H1 (cell line): ENCODE data around the gene ZNF785.

Experiments used
- BACH1 ChIP-seq: IDR thresholded peaks from 2 replicates; pipeline ENCODE4 v1.6.1; 2012; ENCODE audit warnings: low read length, improper control_type of control experiment
- CEBPB ChIP-seq: IDR thresholded peaks from 2 replicates; pipeline ENCODE4 v1.6.1; 2012; ENCODE audit warnings: low read depth, low read length
- CHD2 ChIP-seq: IDR thresholded peaks from 2 replicates; pipeline ENCODE4 v1.6.1; 2012; ENCODE audit warnings: low read length, improper control_type of control experiment
- CTCF ChIP-seq, 3 experiments: IDR thresholded peaks; 1 replicate in 2 of 3; 2 replicates in 1 of 3; pipeline versions ENCODE4 v1.5.1 to v1.6.1; 2011; ENCODE audit warnings: low read length in 3 of 3, mild to moderate bottlenecking in 3 of 3, inconsistent platforms in 2 of 3, low read depth in 1 of 3, moderate library complexity in 1 of 3; ENCODE audit not compliant: insufficient read depth in 1 of 3; ENCODE audit errors: control extremely low read depth in 1 of 3
- POLR2A ChIP-seq, 2 experiments: IDR thresholded peaks; 1 replicate in 1 of 2; 2 replicates in 1 of 2; pipeline ENCODE4 v1.6.1; 2011; ENCODE audit warnings: low read depth in 2 of 2, low read length in 2 of 2, mild to moderate bottlenecking in 2 of 2; ENCODE audit errors: control extremely low read depth in 1 of 2

GRCh38 chr16:30606004-30606403 lies 20.5 kb upstream of the ZNF785 start:
- TF ChIP-seq POLR2A (IDR thresholded peaks at IDR 0.05; ENCODE audit: control extremely low read depth in 1 of 2, low read depth in 2 of 2, low read length in 2 of 2) (no peak), BACH1 (no peak), CEBPB (no peak), CHD2 (no peak), CTCF (IDR thresholded peaks at IDR 0.05; ENCODE audit: control extremely low read depth in 1 of 3, insufficient read depth in 1 of 3, low read depth in 1 of 3, low read length in 3 of 3) (no peak)
